WTC11 (cell line): ENCODE data around the gene PPP3CA. TPM values are rescaled to one million over a fixed set of nuclear protein-coding genes. Genes with fewer than 3 reads are reported as not detected.

Experiments used
- ATAC-seq: fragments of 200-7000 bp; cut with Tn5 transposase; 2 replicates; pipeline ENCODE4 v1.10.0; 2021; ENCODE audit warnings: mild to moderate bottlenecking, moderate library complexity
- CTCF ChIA-PET: fragments of 300-600 bp; sonication (Branson Sonifier 250); formaldehyde crosslinking; loops from one replicate; lab custom pipeline; 2021; ENCODE audit warnings: antibody characterized with exemption; lab: Charles Lee
- POLR2A ChIA-PET: fragments of 350-600 bp; sonication (Branson Sonifier 250); formaldehyde crosslinking; loops from one replicate; lab custom pipeline; 2021; ENCODE audit warnings: antibody characterized with exemption; lab: Charles Lee
- DNase-seq: peaks from one replicate; pipeline ENCODE4 v3.0.0; 2021; ENCODE audit warnings: low spot score
- H3K27ac Mint-ChIP-seq: 2 replicates; pipeline ENCODE4 v1.8.0; 2021; ENCODE audit warnings: mixed read lengths
- H3K27me3 Mint-ChIP-seq: 2 replicates; pipeline ENCODE4 v1.8.0; 2021; ENCODE audit warnings: low read depth, mild to moderate bottlenecking, moderate library complexity, mixed read lengths
- H3K36me3 Mint-ChIP-seq: 2 replicates; pipeline ENCODE4 v1.8.0; 2021; ENCODE audit warnings: mixed read lengths
- H3K4me1 Mint-ChIP-seq: 2 replicates; pipeline ENCODE4 v1.8.0; 2022; ENCODE audit warnings: mixed read lengths
- H3K4me3 Mint-ChIP-seq: 2 replicates; pipeline ENCODE4 v1.8.0; 2021; ENCODE audit warnings: mild to moderate bottlenecking, moderate library complexity, mixed read lengths
- H3K9me3 Mint-ChIP-seq: 2 replicates; pipeline ENCODE4 v1.8.0; 2021; ENCODE audit warnings: mixed read lengths
- CREM ChIP-seq: sonication (generic); formaldehyde crosslinking; IDR thresholded peaks from 2 replicates; pipeline ENCODE4 v1.8.1; 2022; ENCODE audit warnings: mild to moderate bottlenecking, missing genetic modification reagents, moderate library complexity
- HMGA2 ChIP-seq: fragments of 250-450 bp; sonication (Bioruptor Pico); IDR thresholded peaks from 2 replicates; pipeline ENCODE4 v1.4.0; 2021; ENCODE audit warnings: mild to moderate bottlenecking, moderate library complexity
- IRF2 ChIP-seq: sonication (generic); formaldehyde crosslinking; IDR thresholded peaks from 2 replicates; pipeline ENCODE4 v1.8.0; 2022; ENCODE audit warnings: low read depth, missing genetic modification reagents, borderline replicate concordance
- MYBL2 ChIP-seq: sonication (generic); formaldehyde crosslinking; IDR thresholded peaks from 2 replicates; pipeline ENCODE4 v1.8.1; 2023; ENCODE audit warnings: mild to moderate bottlenecking, moderate library complexity, missing genetic modification reagents
- NR2C2 ChIP-seq: sonication (generic); formaldehyde crosslinking; IDR thresholded peaks from 2 replicates; pipeline ENCODE4 v1.8.0; 2022; ENCODE audit warnings: mild to moderate bottlenecking, missing genetic modification reagents
- OVOL2 ChIP-seq: fragments of 250-450 bp; sonication (Bioruptor Pico); IDR thresholded peaks from 2 replicates; pipeline ENCODE4 v1.9.0; 2021; ENCODE audit warnings: mild to moderate bottlenecking, borderline replicate concordance
- PRDM15 ChIP-seq: sonication (generic); formaldehyde crosslinking; IDR thresholded peaks from 2 replicates; pipeline ENCODE4 v1.8.0; 2022; ENCODE audit warnings: missing genetic modification reagents
- SMAD3 ChIP-seq: sonication (generic); formaldehyde crosslinking; IDR thresholded peaks from 2 replicates; pipeline ENCODE4 v1.8.0; 2022; ENCODE audit warnings: missing genetic modification reagents, mild to moderate bottlenecking, borderline replicate concordance
- SOX15 ChIP-seq: fragments of 250-450 bp; sonication (Bioruptor Pico); IDR thresholded peaks from 2 replicates; pipeline ENCODE4 v1.9.0; 2021; ENCODE audit warnings: mild to moderate bottlenecking
- ZNF263 ChIP-seq: sonication (generic); formaldehyde crosslinking; IDR thresholded peaks from 2 replicates; pipeline ENCODE4 v1.8.1; 2022; ENCODE audit warnings: low read depth, mild to moderate bottlenecking, moderate library complexity, missing genetic modification reagents
- ZNF416 ChIP-seq: fragments of 250-450 bp; sonication (Bioruptor Pico); IDR thresholded peaks from 2 replicates; pipeline ENCODE4 v1.9.0; 2021; ENCODE audit warnings: mild to moderate bottlenecking, inconsistent platforms
- ZNF512 ChIP-seq: sonication (generic); formaldehyde crosslinking; IDR thresholded peaks from 2 replicates; pipeline ENCODE4 v1.8.1; 2022; ENCODE audit warnings: missing genetic modification reagents, borderline replicate concordance
- total RNA-seq: library from RNA; stranded (reverse); gene quantifications from 3 replicates; pipeline ENCODE4 v1.2.3, GENCODE V29; 2021
- TF ChIP-seq, protein P1 (sequence below): sonication (generic); formaldehyde crosslinking; IDR thresholded peaks from 2 replicates; pipeline ENCODE4 v1.8.1; 2023; ENCODE audit warnings: mild to moderate bottlenecking, missing genetic modification reagents, moderate library complexity
- TF ChIP-seq, protein P2 (sequence below): sonication (generic); formaldehyde crosslinking; IDR thresholded peaks from 2 replicates; pipeline ENCODE4 v1.8.0; 2022; ENCODE audit warnings: mild to moderate bottlenecking, missing genetic modification reagents
- TF ChIP-seq, protein P3 (sequence below): sonication (generic); formaldehyde crosslinking; IDR thresholded peaks from 2 replicates; pipeline ENCODE4 v1.8.1; 2022; ENCODE audit warnings: mild to moderate bottlenecking, moderate library complexity, missing genetic modification reagents
- TF ChIP-seq, protein P4 (sequence below): sonication (generic); formaldehyde crosslinking; IDR thresholded peaks from 2 replicates; pipeline ENCODE4 v1.8.0; 2022; ENCODE audit warnings: mild to moderate bottlenecking, missing genetic modification reagents
- TF ChIP-seq, protein P5 (sequence below): sonication (generic); formaldehyde crosslinking; IDR thresholded peaks from 2 replicates; pipeline ENCODE4 v1.8.1; 2022; ENCODE audit warnings: low read depth, missing genetic modification reagents, borderline replicate concordance
- TF ChIP-seq, protein P6 (sequence below): sonication (generic); formaldehyde crosslinking; IDR thresholded peaks from 2 replicates; pipeline ENCODE4 v1.8.0; 2023; ENCODE audit warnings: missing genetic modification reagents

The PPP3CA gene
- total RNA-seq, 1 experiment from 2014 or later: 41.6 TPM

DNA sequence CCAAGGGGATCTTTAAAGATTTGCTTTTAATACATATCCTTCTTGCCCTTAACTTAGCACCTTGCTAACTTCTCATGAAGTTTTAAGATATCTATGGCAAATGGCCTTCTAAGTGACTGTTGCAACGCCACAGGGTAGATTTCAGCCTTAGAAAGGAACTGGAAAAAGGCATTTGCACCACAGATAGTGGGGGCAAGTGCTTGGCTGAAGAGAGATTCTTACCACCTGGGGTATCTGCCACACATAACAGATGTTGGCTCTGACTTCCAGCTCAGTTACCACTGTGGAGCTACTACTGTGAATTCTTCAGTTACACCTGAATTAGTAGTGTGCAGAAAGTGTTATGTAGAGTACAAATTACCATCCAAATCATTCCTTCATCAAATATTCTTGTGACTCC, 302.6 kb downstream of the PPP3CA start:
- no peaks in the 10 kb centered on the region for H3K36me3 Mint-ChIP-seq
- H3K4me3 Mint-ChIP-seq: no peak overlapping the region
- ChIA-PET POLR2A (interaction anchor here (0.6 kb wide), 1 partner anchor 326 kb away, joined by 5 read pairs; no protein-coding TSS in a partner anchor), CTCF (no interaction called here)
- DNase-seq (no peak), ATAC-seq (peak; percentile 74)
- peaks cover 20% of the 10 kb centered on the region for H3K4me1 Mint-ChIP-seq
- H3K27ac Mint-ChIP-seq: no peak overlapping the region
- H3K9me3 Mint-ChIP-seq: no peaks in the 10 kb centered on the region
- TF ChIP-seq PRDM15 (CRISPR knock-in tag) (no peak), ZNF512 (no peak), MYBL2 (CRISPR knock-in tag) (no peak)
- TF ChIP-seq, protein P1, sequence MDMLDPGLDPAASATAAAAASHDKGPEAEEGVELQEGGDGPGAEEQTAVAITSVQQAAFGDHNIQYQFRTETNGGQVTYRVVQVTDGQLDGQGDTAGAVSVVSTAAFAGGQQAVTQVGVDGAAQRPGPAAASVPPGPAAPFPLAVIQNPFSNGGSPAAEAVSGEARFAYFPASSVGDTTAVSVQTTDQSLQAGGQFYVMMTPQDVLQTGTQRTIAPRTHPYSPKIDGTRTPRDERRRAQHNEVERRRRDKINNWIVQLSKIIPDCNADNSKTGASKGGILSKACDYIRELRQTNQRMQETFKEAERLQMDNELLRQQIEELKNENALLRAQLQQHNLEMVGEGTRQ (CRISPR knock-in tag): no peak
- TF ChIP-seq, protein P2, sequence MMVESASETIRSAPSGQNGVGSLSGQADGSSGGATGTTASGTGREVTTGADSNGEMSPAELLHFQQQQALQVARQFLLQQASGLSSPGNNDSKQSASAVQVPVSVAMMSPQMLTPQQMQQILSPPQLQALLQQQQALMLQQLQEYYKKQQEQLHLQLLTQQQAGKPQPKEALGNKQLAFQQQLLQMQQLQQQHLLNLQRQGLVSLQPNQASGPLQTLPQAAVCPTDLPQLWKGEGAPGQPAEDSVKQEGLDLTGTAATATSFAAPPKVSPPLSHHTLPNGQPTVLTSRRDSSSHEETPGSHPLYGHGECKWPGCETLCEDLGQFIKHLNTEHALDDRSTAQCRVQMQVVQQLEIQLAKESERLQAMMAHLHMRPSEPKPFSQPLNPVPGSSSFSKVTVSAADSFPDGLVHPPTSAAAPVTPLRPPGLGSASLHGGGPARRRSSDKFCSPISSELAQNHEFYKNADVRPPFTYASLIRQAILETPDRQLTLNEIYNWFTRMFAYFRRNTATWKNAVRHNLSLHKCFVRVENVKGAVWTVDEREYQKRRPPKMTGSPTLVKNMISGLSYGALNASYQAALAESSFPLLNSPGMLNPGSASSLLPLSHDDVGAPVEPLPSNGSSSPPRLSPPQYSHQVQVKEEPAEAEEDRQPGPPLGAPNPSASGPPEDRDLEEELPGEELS: no peak
- TF ChIP-seq, protein P3, sequence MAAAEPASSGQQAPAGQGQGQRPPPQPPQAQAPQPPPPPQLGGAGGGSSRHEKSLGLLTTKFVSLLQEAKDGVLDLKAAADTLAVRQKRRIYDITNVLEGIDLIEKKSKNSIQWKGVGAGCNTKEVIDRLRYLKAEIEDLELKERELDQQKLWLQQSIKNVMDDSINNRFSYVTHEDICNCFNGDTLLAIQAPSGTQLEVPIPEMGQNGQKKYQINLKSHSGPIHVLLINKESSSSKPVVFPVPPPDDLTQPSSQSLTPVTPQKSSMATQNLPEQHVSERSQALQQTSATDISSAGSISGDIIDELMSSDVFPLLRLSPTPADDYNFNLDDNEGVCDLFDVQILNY (CRISPR knock-in tag): no peak
- peaks cover 13% of the 10 kb centered on the region for H3K27me3 Mint-ChIP-seq

- peaks cover 17% of the 10 kb centered on the region for H3K27me3 Mint-ChIP-seq
- CTCF ChIA-PET: no interaction called here
- TF ChIP-seq ZNF263 (CRISPR knock-in tag) (no peak), HMGA2 (CRISPR knock-in tag) (no peak), IRF2 (CRISPR knock-in tag) (no peak), SOX15 (CRISPR knock-in tag) (no peak), OVOL2 (no peak), ZNF416 (CRISPR knock-in tag) (no peak), SMAD3 (no peak), NR2C2 (CRISPR knock-in tag) (no peak), CREM (CRISPR knock-in tag) (no peak), PRDM15 (CRISPR knock-in tag) (no peak)
- TF ChIP-seq, protein P4, sequence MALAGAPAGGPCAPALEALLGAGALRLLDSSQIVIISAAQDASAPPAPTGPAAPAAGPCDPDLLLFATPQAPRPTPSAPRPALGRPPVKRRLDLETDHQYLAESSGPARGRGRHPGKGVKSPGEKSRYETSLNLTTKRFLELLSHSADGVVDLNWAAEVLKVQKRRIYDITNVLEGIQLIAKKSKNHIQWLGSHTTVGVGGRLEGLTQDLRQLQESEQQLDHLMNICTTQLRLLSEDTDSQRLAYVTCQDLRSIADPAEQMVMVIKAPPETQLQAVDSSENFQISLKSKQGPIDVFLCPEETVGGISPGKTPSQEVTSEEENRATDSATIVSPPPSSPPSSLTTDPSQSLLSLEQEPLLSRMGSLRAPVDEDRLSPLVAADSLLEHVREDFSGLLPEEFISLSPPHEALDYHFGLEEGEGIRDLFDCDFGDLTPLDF (CRISPR knock-in tag): no peak
- TF ChIP-seq, protein P5, sequence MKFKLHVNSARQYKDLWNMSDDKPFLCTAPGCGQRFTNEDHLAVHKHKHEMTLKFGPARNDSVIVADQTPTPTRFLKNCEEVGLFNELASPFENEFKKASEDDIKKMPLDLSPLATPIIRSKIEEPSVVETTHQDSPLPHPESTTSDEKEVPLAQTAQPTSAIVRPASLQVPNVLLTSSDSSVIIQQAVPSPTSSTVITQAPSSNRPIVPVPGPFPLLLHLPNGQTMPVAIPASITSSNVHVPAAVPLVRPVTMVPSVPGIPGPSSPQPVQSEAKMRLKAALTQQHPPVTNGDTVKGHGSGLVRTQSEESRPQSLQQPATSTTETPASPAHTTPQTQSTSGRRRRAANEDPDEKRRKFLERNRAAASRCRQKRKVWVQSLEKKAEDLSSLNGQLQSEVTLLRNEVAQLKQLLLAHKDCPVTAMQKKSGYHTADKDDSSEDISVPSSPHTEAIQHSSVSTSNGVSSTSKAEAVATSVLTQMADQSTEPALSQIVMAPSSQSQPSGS: no peak
- TF ChIP-seq, protein P6, sequence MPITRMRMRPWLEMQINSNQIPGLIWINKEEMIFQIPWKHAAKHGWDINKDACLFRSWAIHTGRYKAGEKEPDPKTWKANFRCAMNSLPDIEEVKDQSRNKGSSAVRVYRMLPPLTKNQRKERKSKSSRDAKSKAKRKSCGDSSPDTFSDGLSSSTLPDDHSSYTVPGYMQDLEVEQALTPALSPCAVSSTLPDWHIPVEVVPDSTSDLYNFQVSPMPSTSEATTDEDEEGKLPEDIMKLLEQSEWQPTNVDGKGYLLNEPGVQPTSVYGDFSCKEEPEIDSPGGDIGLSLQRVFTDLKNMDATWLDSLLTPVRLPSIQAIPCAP (CRISPR knock-in tag): no peak
These were observed 304.5 kb downstream of the PPP3CA start for GRCh38 chr4:101042847-101043246.

More at GRCh38 chr4:101042847-101043246, 304.5 kb downstream of the PPP3CA start:
- Mint-ChIP-seq H3K9me3 (no peaks in the 10 kb centered on the region), H3K4me3 (no peak overlapping the region), H3K27ac (no peak overlapping the region), H3K4me1 (peaks cover 22% of the 10 kb centered on the region), H3K36me3 (peaks cover 5% of the 10 kb centered on the region)
- POLR2A ChIA-PET: no interaction called here
- ATAC-seq (no peak), DNase-seq (no peak)
